Transverse colon (tissue), 4 donors: ENCODE data around the gene KCNH6. TPM values are rescaled to one million over a fixed set of nuclear protein-coding genes. Genes with fewer than 3 reads are reported as not detected.

ENCODE experiments used
- DNase-seq: peaks from one replicate; pipeline ENCODE4 v3.0.0-alpha.2; 2019
- H3K27ac ChIP-seq, 4 donors: fragments of 200-600 bp; sonication (generic); 2 replicates each; pipeline ENCODE4 v1.5.1; 2016 to 2018; ENCODE audit warnings: inconsistent platforms in 4 of 4
- H3K27me3 ChIP-seq: fragments of 200-600 bp; sonication (generic); 2 replicates; pipeline ENCODE4 v1.5.1; 2017; ENCODE audit warnings: inconsistent platforms
- H3K36me3 ChIP-seq, 4 donors: fragments of 200-600 bp; sonication (generic); 2 replicates each; pipeline ENCODE4 v1.5.1; 2017 to 2019; ENCODE audit warnings: inconsistent platforms in 4 of 4
- H3K4me1 ChIP-seq, 4 donors: fragments of 200-600 bp; sonication (generic); 2 replicates each; pipeline ENCODE4 v1.5.1; 2017 to 2020; ENCODE audit warnings: inconsistent platforms in 4 of 4
- H3K4me3 ChIP-seq, 4 donors: fragments of 200-600 bp; sonication (generic); 1 replicate in 1 of 4; 2 replicates in 3 of 4; pipeline versions ENCODE4 v1.5.1 to v1.6.1; 2017 to 2019; ENCODE audit warnings: inconsistent platforms in 4 of 4
- H3K9me3 ChIP-seq, 2 donors: fragments of 200-600 bp; sonication (generic); 2 replicates each; pipeline ENCODE4 v1.5.1; 2017 to 2019; ENCODE audit warnings: inconsistent platforms in 2 of 2
- CTCF ChIP-seq, 5 experiments: fragments of 200-600 bp in 3 of 5; fragments of 450-650 bp in 2 of 5; sonication (generic) in 3 of 5; IDR thresholded peaks; 1 replicate in 2 of 5; 2 replicates in 3 of 5; pipeline ENCODE4 v1.5.1; 2016 to 2017; ENCODE audit warnings: antibody characterized with exemption in 5 of 5, inconsistent platforms in 3 of 5, mild to moderate bottlenecking in 2 of 5, moderate library complexity in 1 of 5
- EP300 ChIP-seq: sonication (generic); formaldehyde crosslinking; IDR thresholded peaks from one replicate; pipeline ENCODE4 v1.6.1; 2017; ENCODE audit warnings: antibody characterized with exemption, low read depth
- POLR2A ChIP-seq: fragments of 450-650 bp; IDR thresholded peaks from one replicate; pipeline ENCODE4 v1.6.1; 2016; ENCODE audit warnings: antibody characterized with exemption, mild to moderate bottlenecking, moderate library complexity
- POLR2AphosphoS5 ChIP-seq, 3 donors: sonication (generic); formaldehyde crosslinking; IDR thresholded peaks; one replicate each; pipeline ENCODE4 v1.6.1; 2016; ENCODE audit warnings: antibody characterized with exemption in 3 of 3
- WGBS, 2 donors: methylation state at CpG; one replicate each; pipeline ENCODE4 v1.1.5; 2018; ENCODE audit warnings: low coverage in 1 of 2; 5-methylcytosine and 5-hydroxymethylcytosine counted together
- in situ Hi-C, 4 donors: fragments of 200-750 bp; cut with MboI; loops; one replicate each; pipeline versions ENCODE4 v1.15.0 to v1.15.1; 2017; ENCODE audit warnings: low sequenced_read_pairs in 3 of 4, low pct_ligation_motif_present in 1 of 4, low pct_unique_long_range_greater_than_20kb in 1 of 4
- intact Hi-C: fragments of 100-400 bp; cut with DNase I; formaldehyde crosslinking; loops from one replicate; pipeline ENCODE4 v1.15.1; 2023; ENCODE audit warnings: low total_unique reads
- total RNA-seq, 4 donors: library from RNA; depleted of rRNA; stranded (reverse); fragments of >200 nt; gene quantifications; one replicate each; pipeline ENCODE4 v1.1.0, GENCODE V29; 2016

Gene KCNH6, protein sequence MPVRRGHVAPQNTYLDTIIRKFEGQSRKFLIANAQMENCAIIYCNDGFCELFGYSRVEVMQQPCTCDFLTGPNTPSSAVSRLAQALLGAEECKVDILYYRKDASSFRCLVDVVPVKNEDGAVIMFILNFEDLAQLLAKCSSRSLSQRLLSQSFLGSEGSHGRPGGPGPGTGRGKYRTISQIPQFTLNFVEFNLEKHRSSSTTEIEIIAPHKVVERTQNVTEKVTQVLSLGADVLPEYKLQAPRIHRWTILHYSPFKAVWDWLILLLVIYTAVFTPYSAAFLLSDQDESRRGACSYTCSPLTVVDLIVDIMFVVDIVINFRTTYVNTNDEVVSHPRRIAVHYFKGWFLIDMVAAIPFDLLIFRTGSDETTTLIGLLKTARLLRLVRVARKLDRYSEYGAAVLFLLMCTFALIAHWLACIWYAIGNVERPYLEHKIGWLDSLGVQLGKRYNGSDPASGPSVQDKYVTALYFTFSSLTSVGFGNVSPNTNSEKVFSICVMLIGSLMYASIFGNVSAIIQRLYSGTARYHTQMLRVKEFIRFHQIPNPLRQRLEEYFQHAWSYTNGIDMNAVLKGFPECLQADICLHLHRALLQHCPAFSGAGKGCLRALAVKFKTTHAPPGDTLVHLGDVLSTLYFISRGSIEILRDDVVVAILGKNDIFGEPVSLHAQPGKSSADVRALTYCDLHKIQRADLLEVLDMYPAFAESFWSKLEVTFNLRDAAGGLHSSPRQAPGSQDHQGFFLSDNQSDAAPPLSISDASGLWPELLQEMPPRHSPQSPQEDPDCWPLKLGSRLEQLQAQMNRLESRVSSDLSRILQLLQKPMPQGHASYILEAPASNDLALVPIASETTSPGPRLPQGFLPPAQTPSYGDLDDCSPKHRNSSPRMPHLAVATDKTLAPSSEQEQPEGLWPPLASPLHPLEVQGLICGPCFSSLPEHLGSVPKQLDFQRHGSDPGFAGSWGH
- total RNA-seq, result under 1 TPM in 2 of 4 donors, not detected in 2; 0.48 to 0.96 TPM

GRCh38 chr17:63523253-63523855 lies at the start of gene KCNH6:
TSS of gene KCNH6 (plus strand) at chr17:63523358. CDS start at chr17:63523414, 56 bp downstream.
- no peak for TF ChIP-seq CTCF (IDR thresholded peaks at IDR 0.05)
- WGBS, 2 donors, result 12 to 56% methylated on average over 3 to 36 of the region's 38 CpGs
- in situ Hi-C loops, result no loop called here

GRCh38 chr17:63474174-63474573 lies 49.0 kb upstream of the KCNH6 start:
- Histone ChIP-seq H3K36me3 (no peaks in the 10 kb centered on the region), H3K4me1 (peaks cover 14 to 27% (median 23%) of the 10 kb centered on the region in 4 donors), H3K27me3 (peaks cover 13% of the 10 kb centered on the region), H3K27ac (no peak overlapping the region), H3K4me3 (no peak overlapping the region), H3K9me3 (no peaks in the 10 kb centered on the region)
- intact Hi-C loops, result no loop called here
- DNase-seq, result peak; percentile 62
- no peak for TF ChIP-seq CTCF (IDR thresholded peaks at IDR 0.05)
- TF ChIP-seq EP300, result no peak
- TF ChIP-seq POLR2A, result no peak
- TF ChIP-seq POLR2AphosphoS5 (IDR thresholded peaks at IDR 0.05), result no peak
- in situ Hi-C loops, result no loop called here
- WGBS, 2 donors, result 29 to 32% methylated on average over 3 of the region's 3 CpGs

More at GRCh38 chr17:63523253-63523855, at the start of gene KCNH6:
- Histone ChIP-seq H3K36me3 (no peaks in the 10 kb centered on the region), H3K27ac (no peak within 1 kb of the TSS), H3K27me3 (peaks cover 24% of the 10 kb centered on the region), H3K9me3 (no peaks in the 10 kb centered on the region), H3K4me1 (peaks cover 0 to 16% (median 10%) of the 10 kb centered on the region in 4 donors), H3K4me3 (peak within 1 kb of the TSS in 2 of 4 donors; percentile 18 to 37)
- intact Hi-C loops, result no loop called here
- DNase-seq, result no peak

DNA sequence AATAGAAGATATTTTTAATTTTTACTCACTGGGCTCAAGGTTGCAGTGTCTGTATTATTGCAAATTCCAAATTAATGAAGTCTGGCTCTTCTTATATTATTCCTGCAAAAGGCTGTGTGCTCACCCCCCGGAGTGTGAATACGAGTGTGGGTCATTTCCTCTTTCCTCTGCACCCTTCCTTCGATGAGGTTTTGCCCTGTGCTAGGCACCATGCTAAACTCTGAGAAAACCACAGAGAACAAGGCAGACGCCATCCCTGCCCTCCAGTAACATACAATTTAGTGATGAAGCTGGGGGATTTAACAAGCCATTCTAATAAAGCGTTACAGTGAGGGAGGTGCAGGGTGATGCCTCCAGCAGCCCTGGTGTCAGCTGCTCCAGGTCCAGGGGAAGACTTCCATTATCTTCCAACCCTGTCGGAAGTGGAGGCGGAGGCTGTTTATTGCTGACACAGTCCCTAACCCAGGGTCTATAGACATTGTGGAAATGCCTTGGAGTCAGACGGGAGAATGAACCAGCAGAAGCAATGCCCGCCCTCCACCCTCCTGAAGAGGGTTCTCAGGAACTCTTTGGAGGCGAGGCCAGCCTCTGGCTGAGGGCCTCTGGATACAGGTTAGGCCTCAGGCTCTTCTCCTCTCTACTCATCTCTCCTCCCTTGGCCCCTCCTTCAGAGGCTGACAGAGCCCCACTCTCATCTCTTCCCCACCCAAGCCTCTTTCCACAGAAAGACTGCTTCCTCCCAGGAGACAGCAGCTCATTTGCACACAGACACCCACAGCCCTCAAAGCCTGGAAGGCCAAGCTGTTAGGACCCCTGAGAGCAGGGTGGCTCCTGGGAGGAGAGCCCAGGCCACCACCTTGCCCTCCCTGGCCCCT lies 48.3 kb upstream of the KCNH6 start:
- 0 to 64% methylated on average over 2 to 10 of the region's 10 CpGs for WGBS, 2 donors
- H3K36me3 ChIP-seq, result no peaks in the 10 kb centered on the region
- peaks cover 14 to 27% (median 23%) of the 10 kb centered on the region in 4 donors for H3K4me1 ChIP-seq
- no peak overlapping the region for H3K4me3 ChIP-seq
- TF ChIP-seq CTCF (IDR thresholded peaks at IDR 0.05) (no peak), POLR2AphosphoS5 (IDR thresholded peaks at IDR 0.05) (no peak), POLR2A (no peak), EP300 (no peak)
- no peak for DNase-seq
- peaks cover 13% of the 10 kb centered on the region for H3K27me3 ChIP-seq
- intact Hi-C loops (no loop called here), in situ Hi-C loops (loop anchor here in 1 of 4 donors (5.0 kb wide), 1 partner anchor 53 kb away; no protein-coding TSS in a partner anchor)
- no peak overlapping the region for H3K27ac ChIP-seq
- no peaks in the 10 kb centered on the region for H3K9me3 ChIP-seq
